NK-92 treated with Interleukin-12 subunit alpha and Interleukin-12 subunit beta, amount 100 ng/mL, for 24 hours (cell line): Measurements from ENCODE around the gene CTSZ.
"Not testable (repeated sequence)": the region's sequence is repeated elsewhere in the genome, so short reads cannot be mapped to it uniquely, and the experiment has no call there.

ENCODE experiments used
- DNase-seq: peaks from one replicate; lab custom pipeline; 2025; lab: John Stamatoyannopoulos, UW

Gene CTSZ

GRCh38 chr20:58996226-58996611 lies 10.8 kb downstream of the CTSZ start:
- no peak for DNase-seq

- DNase-seq = no peak
These were observed 11.4 kb downstream of the CTSZ start for GRCh38 chr20:58995461-58996225.

- no peak for DNase-seq
These were observed 12.5 kb downstream of the CTSZ start for GRCh38 chr20:58994390-58995159.

- no peak for DNase-seq
These were observed 13.5 kb downstream of the CTSZ start for GRCh38 chr20:58993332-58994248.

- DNase-seq = no peak
These were observed 14.1 kb downstream of the CTSZ start for GRCh38 chr20:58992911-58993310.

GRCh38 chr20:58991715-58992114 lies 15.3 kb downstream of the CTSZ start:
- no peak for DNase-seq

GRCh38 chr20:58990651-58991445 lies 16.2 kb downstream of the CTSZ start:
- no peak for DNase-seq

GRCh38 chr20:58989196-58989595 lies 17.9 kb downstream of the CTSZ start:
- DNase-seq = no peak

GRCh38 chr20:58988565-58988882 lies 18.5 kb downstream of the CTSZ start:
- no peak for DNase-seq

GRCh38 chr20:58987790-58988564 lies 19.1 kb downstream of the CTSZ start:
- no peak for DNase-seq

- no peak for DNase-seq
These were observed 20.0 kb downstream of the CTSZ start for GRCh38 chr20:58986968-58987517.

- no peak for DNase-seq
These were observed 20.6 kb downstream of the CTSZ start for GRCh38 chr20:58986286-58986967.

GRCh38 chr20:58985656-58986055 lies 21.4 kb downstream of the CTSZ start:
- no peak for DNase-seq

- DNase-seq = no peak
These were observed 22.4 kb downstream of the CTSZ start for GRCh38 chr20:58984691-58985090.

- DNase-seq = not testable (repeated sequence)
These were observed 24.0 kb downstream of the CTSZ start for GRCh38 chr20:58983115-58983468.

- peak; percentile 69 for DNase-seq
These were observed 24.5 kb downstream of the CTSZ start for GRCh38 chr20:58982406-58983114.

GRCh38 chr20:58981628-58982364 lies 25.3 kb downstream of the CTSZ start:
- no peak for DNase-seq

GRCh38 chr20:58980711-58981627 lies 26.1 kb downstream of the CTSZ start, which contains the start of gene NELFCD:
Gene NELFCD, plus strand, starts transcription at chr20:58981256. Its CDS starts 54 bp downstream, at chr20:58981310.
- DNase-seq = peak; percentile 85
